ENCODE measurements around the gene NELFA. TPM values are rescaled to one million over a fixed set of nuclear protein-coding genes. Genes with fewer than 3 reads are reported as not detected.

Gene NELFA
- total and polyA plus RNA-seq, 2 of the 13 experiments (the other 11 are each of a cell fraction or from before 2014, with no cell fraction given), result 13.3 to 18.5 TPM

- no TSS peak for BruUV-seq (replicated peaks)
- Histone ChIP-seq H3K4me1 (ENCODE audit: insufficient read depth, low read length) (peaks cover 15% of the 10 kb centered on the region; the same call in 1 of the 2 replicates), H3K27me3 (ENCODE audit: control insufficient read depth in 1 of 2, insufficient read depth in 2 of 2, low read length in 2 of 2) (no peaks in the 10 kb centered on the region; a peak in 1 of 5 replicates), H3K36me3 (replicated peaks in 1 of 2; ENCODE audit: control insufficient read depth in 1 of 2, insufficient read depth in 2 of 2, low read length in 2 of 2) (peaks cover 46 to 89% of the 10 kb centered on the region in 2 experiments), H3K27ac (ENCODE audit: extremely low read length, insufficient read depth, low read length) (no peak overlapping the region), H3K4me3 (replicated peaks in 1 of 3; ENCODE audit: insufficient read depth in 1 of 3, low read depth in 2 of 3, low read length in 3 of 3) (no peak overlapping the region), H3K4me2 (ENCODE audit: low read depth, low read length) (no peak overlapping the region), H3K9ac (ENCODE audit: insufficient read depth, low read depth, low read length) (no peak overlapping the region), H4K20me1 (ENCODE audit: insufficient read depth, low read length) (no peaks in the 10 kb centered on the region), H3K79me2 (ENCODE audit: insufficient read depth, low read length) (no peaks in the 10 kb centered on the region), H2AFZ (ENCODE audit: low read length) (no peak overlapping the region), H3K9me3 (ENCODE audit: low read length) (no peaks in the 10 kb centered on the region)
- CTCF ChIA-PET (ENCODE audit: low intra/inter-chr PET ratio, low total read pairs), result no interaction called here
- no peak for ATAC-seq
- POLR2A ChIA-PET, result no interaction called here
- in situ Hi-C loops (cut with HindIII; ENCODE audit: extremely low pct_ligation_motif_present, low pct_unique_long_range_greater_than_20kb), result no loop called here
- TF ChIP-seq AGO2 (optimal IDR thresholded peaks at IDR 0.05; ENCODE audit: low read depth, low read length) (peak; percentile 31), ZBTB2 (CRISPR knock-in tag; IDR thresholded peaks at IDR 0.05; ENCODE audit: low read depth) (no peak)
- no peak for DNase-seq (ENCODE audit: low spot score)
- FAIRE-seq, result no peak
- intact Hi-C loops (cut with micrococcal nuclease; ENCODE audit: unreplicated experiment), result no loop called here
- WGBS (ENCODE audit: low lambda C conversion rate), result over 99% methylated on average over 12 of the region's 15 CpGs
Measured at GRCh38 chr4:1958276-1959103, 50.3 kb downstream of the NELFA start.

GRCh38 chr4:1956631-1957030 lies 52.1 kb downstream of the NELFA start:
- no peak for ATAC-seq
- no peak for FAIRE-seq
- ChIA-PET POLR2A (no interaction called here), CTCF (ENCODE audit: low intra/inter-chr PET ratio, low total read pairs) (no interaction called here)
- Histone ChIP-seq H3K9ac (ENCODE audit: insufficient read depth, low read depth, low read length) (no peak overlapping the region), H4K20me1 (ENCODE audit: insufficient read depth, low read length) (no peaks in the 10 kb centered on the region), H3K27me3 (ENCODE audit: control insufficient read depth in 1 of 2, insufficient read depth in 2 of 2, low read length in 2 of 2) (no peaks in the 10 kb centered on the region; a peak in 1 of 5 replicates), H2AFZ (ENCODE audit: low read length) (no peak overlapping the region), H3K4me3 (replicated peaks in 1 of 3; ENCODE audit: insufficient read depth in 1 of 3, low read depth in 2 of 3, low read length in 3 of 3) (no peak overlapping the region), H3K9me3 (ENCODE audit: low read length) (no peaks in the 10 kb centered on the region), H3K36me3 (replicated peaks in 1 of 2; ENCODE audit: control insufficient read depth in 1 of 2, insufficient read depth in 2 of 2, low read length in 2 of 2) (peaks cover 48 to 90% of the 10 kb centered on the region in 2 experiments), H3K27ac (ENCODE audit: extremely low read length, insufficient read depth, low read length) (no peak overlapping the region), H3K79me2 (ENCODE audit: insufficient read depth, low read length) (no peaks in the 10 kb centered on the region), H3K4me1 (ENCODE audit: insufficient read depth, low read length) (no peaks in the 10 kb centered on the region), H3K4me2 (ENCODE audit: low read depth, low read length) (no peak overlapping the region)
- no TSS peak for BruUV-seq (replicated peaks)
- 99% methylated on average over 12 of the region's 12 CpGs for WGBS (ENCODE audit: low lambda C conversion rate)
- intact Hi-C loops (cut with micrococcal nuclease; ENCODE audit: unreplicated experiment) (no loop called here), in situ Hi-C loops (cut with HindIII; ENCODE audit: extremely low pct_ligation_motif_present, low pct_unique_long_range_greater_than_20kb) (no loop called here)
- no peak for DNase-seq (ENCODE audit: low spot score)
- TF ChIP-seq EHMT2 (IDR thresholded peaks at IDR 0.05; ENCODE audit: borderline replicate concordance, low read depth, low read length) (no peak), BCL3 (CRISPR knock-in tag; IDR thresholded peaks at IDR 0.05) (no peak), YY1 (IDR thresholded peaks at IDR 0.05; ENCODE audit: insufficient read depth, insufficient replicate concordance, low read depth, low read length) (no peak), RBFOX2 (IDR thresholded peaks at IDR 0.05; ENCODE audit: low read depth, low read length) (no peak), TCF7 (IDR thresholded peaks at IDR 0.05; ENCODE audit: low read depth) (no peak), MED1 (CRISPR knock-in tag; IDR thresholded peaks at IDR 0.05) (no peak), JUN (CRISPR knock-in tag; IDR thresholded peaks at IDR 0.05) (no peak), TEF (CRISPR knock-in tag; IDR thresholded peaks at IDR 0.05) (no peak)
